ENCODE results near the gene LDLRAD4. TPM values are rescaled to one million over a fixed set of nuclear protein-coding genes. Genes with fewer than 3 reads are reported as not detected.

LDLRAD4 gene
- total RNA-seq, 1 donor, result 0.54 TPM

DNA sequence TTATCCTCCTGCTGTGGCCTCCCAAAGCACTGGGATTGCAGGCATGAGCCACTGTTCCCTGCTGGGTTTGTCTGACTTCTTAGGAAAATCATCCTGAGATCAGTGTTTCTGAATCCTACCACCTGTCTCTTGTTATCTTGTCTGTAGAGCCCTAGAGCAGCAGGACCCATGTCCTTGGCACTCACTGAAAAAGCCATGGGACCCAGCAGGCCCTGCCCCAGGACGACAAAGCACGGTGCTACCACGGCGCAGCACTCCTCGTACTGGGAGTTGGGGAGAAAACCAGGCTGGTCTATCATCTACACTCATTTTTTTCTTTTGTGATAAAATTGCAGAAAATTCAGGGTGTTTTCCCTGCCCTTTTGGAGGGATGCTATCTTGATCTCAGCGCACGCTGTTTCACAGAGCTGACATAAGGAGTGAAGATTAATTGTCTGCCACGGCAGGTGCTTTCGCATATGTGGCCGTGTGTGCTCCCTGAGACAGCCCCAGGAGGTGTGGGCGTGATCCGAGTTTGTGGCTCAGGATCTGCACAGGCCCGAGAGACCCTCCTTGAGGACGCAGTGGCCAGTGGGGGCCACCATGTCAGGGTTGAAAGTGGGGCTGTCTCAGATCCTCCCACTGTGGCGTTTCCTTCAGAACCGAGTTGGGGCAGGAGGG lies 179.1 kb downstream of the LDLRAD4 start:
- no peak overlapping the region for H3K4me3 ChIP-seq (ENCODE audit: low read depth, low read length)
- DNase-seq (ENCODE audit: low read depth), result no peak
- TF ChIP-seq, protein P1, sequence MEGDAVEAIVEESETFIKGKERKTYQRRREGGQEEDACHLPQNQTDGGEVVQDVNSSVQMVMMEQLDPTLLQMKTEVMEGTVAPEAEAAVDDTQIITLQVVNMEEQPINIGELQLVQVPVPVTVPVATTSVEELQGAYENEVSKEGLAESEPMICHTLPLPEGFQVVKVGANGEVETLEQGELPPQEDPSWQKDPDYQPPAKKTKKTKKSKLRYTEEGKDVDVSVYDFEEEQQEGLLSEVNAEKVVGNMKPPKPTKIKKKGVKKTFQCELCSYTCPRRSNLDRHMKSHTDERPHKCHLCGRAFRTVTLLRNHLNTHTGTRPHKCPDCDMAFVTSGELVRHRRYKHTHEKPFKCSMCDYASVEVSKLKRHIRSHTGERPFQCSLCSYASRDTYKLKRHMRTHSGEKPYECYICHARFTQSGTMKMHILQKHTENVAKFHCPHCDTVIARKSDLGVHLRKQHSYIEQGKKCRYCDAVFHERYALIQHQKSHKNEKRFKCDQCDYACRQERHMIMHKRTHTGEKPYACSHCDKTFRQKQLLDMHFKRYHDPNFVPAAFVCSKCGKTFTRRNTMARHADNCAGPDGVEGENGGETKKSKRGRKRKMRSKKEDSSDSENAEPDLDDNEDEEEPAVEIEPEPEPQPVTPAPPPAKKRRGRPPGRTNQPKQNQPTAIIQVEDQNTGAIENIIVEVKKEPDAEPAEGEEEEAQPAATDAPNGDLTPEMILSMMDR (IDR thresholded peaks at IDR 0.05; ENCODE audit: insufficient read depth, low read length), result no peak

DNA sequence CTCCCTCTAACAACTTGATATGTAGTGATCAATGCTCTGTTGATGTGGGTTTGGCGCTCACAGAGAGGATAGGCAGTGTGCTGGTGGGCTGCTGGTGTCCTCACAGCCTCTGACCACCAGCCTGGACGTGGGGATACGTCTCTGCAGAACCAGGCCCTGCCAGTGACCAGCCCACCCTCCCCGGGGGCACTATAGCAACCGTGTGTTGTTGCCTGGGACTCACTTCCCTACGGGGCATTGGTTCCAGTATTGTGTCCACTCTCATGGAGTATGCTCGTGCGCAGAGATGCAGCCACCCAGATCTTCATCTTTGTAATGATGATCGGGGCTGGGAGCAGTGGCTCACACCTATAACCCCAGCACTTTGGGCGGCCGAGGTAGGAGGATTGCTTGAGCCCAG lies 180.1 kb downstream of the LDLRAD4 start:
- DNase-seq (ENCODE audit: low read depth), result no peak
- H3K4me3 ChIP-seq (ENCODE audit: low read depth, low read length), result no peak overlapping the region
- TF ChIP-seq, protein P1 (IDR thresholded peaks at IDR 0.05; ENCODE audit: insufficient read depth, low read length), result no peak

DNA sequence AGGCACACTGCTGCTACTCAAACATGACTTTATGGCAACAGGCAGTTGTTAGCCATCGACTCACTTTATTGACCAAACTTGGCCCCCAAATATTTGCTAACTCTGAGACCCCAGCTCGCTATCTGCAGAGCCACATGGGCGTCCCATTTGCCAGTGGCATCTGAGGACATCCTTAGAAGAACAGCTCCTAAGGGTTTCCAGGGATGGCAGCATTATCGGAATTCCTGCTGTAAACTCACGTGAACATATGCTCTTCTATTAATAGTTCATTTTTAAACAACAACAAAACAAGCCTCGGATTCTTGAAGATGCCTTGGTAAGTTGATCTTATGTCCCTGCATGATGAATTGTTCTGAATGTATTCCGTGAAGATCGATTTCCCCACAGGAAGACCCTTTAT lies 181.0 kb downstream of the LDLRAD4 start:
- H3K4me3 ChIP-seq (ENCODE audit: low read depth, low read length), result no peak overlapping the region
- DNase-seq (ENCODE audit: low read depth), result no peak
- TF ChIP-seq, protein P1 (IDR thresholded peaks at IDR 0.05; ENCODE audit: insufficient read depth, low read length), result no peak

DNA sequence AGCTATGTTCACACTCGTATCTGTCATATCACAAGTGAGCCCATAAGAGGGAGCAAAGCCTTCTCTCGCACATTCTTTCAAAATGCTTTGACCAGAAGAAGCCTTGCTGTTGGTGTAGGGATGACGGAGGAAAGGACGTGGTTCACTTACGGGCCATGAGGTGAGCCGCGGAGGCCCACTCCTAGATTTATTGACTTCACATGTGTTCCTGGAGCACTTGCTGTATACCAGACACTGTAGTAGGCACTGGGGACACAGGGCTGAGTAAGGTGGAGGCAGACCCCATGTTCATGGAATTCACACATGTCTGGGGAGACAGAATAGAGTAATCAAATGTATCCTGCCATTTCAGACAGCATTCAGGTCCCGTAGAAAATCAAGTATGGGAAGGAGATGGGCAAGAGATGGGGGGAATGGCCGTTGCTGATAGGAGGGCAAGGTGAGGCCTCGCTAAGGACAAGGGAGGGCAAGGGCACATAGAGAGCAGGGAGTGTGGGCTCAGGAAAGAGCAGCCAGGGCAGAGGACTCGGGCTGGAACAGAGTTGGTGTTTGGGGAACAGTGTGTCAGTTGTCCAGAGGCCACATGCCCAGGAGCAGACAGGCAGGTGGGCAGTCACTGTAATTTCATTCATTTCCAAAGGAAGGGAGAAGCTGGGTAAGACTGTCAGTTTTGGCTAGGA lies 182.2 kb downstream of the LDLRAD4 start:
- no peak for DNase-seq (ENCODE audit: low read depth)
- H3K4me3 ChIP-seq (ENCODE audit: low read depth, low read length), result no peak overlapping the region
- TF ChIP-seq, protein P1 (IDR thresholded peaks at IDR 0.05; ENCODE audit: insufficient read depth, low read length), result no peak

DNA sequence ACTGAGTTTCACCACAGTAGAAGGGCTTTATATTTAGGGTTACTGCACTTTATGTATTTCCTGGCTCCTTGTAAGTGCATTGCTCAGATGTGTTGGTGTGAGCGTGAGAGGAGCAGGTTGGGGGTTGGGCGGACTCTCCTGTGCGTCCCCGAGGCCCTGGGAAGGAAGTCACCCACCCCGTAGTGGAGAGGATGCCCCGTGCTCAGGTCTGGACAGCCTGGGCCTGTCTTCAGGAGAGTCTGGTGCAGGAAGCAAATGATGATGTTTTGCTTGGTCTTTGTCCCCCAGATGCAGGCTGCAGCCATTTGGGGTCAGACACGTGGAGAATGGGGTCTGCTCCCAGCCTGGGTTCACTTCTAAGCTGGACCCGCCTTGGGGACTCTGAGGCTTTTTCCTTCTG lies 182.8 kb downstream of the LDLRAD4 start:
- DNase-seq (ENCODE audit: low read depth), result no peak
- TF ChIP-seq, protein P1 (IDR thresholded peaks at IDR 0.05; ENCODE audit: insufficient read depth, low read length), result no peak
- H3K4me3 ChIP-seq (ENCODE audit: low read depth, low read length), result no peak overlapping the region

DNA sequence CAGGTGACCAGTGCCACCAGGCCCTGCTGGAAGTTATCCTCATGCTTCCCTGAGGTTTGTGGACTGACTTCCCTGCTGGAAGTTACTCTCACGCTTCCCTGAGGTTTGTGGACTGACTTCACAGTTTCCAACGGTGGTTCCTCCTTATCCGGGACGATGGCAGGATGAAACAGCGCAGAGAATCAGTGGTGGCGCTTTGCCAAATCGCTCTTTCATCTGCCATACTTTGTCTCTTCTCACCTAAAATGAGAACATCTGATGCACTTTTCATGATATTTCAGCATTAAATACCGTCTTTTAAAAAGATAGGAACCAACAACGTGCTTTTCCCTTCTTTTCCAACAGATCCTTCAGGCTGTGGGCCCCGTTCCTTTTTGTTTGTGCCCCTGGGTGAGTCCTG lies 183.3 kb downstream of the LDLRAD4 start:
- TF ChIP-seq, protein P1 (IDR thresholded peaks at IDR 0.05; ENCODE audit: insufficient read depth, low read length), result no peak
- no peak overlapping the region for H3K4me3 ChIP-seq (ENCODE audit: low read depth, low read length)
- no peak for DNase-seq (ENCODE audit: low read depth)
